Spleen (tissue), 13 donors: ENCODE data around the gene CD200R1. TPM values are rescaled to one million over a fixed set of nuclear protein-coding genes. Genes with fewer than 3 reads are reported as not detected.

Experiments
- DNase-seq: peaks from one replicate; pipeline ENCODE4 v3.0.0-alpha.2; 2020
- H3K27ac ChIP-seq, 8 donors: fragments of 200-600 bp; sonication (generic) in 7 of 8; 1 replicate in 4 of 8; 2 replicates in 4 of 8; pipeline versions ENCODE4 v1.5.0 to v1.8.0; 2016 to 2021; ENCODE audit warnings: inconsistent platforms in 4 of 8, mild to moderate bottlenecking in 4 of 8, moderate library complexity in 1 of 8
- H3K27me3 ChIP-seq, 7 donors: fragments of 200-600 bp; sonication (generic) in 6 of 7; replicated peaks in 1 of 7; 1 replicate in 4 of 7; 2 replicates in 3 of 7; pipeline versions ENCODE4 v1.5.0 to v1.8.0; 2016 to 2021; ENCODE audit warnings: inconsistent platforms in 3 of 7, mild to moderate bottlenecking in 1 of 7
- H3K36me3 ChIP-seq, 6 donors: fragments of 200-600 bp; sonication (generic) in 5 of 6; 1 replicate in 4 of 6; 2 replicates in 2 of 6; pipeline versions ENCODE4 v1.5.0 to v1.8.0; 2016 to 2021; ENCODE audit warnings: inconsistent platforms in 2 of 6
- H3K4me1 ChIP-seq, 6 donors: fragments of 200-600 bp; sonication (generic) in 5 of 6; 1 replicate in 3 of 6; 2 replicates in 3 of 6; pipeline versions ENCODE4 v1.5.0 to v1.8.0; 2016 to 2021; ENCODE audit warnings: inconsistent platforms in 3 of 6
- H3K4me3 ChIP-seq, 8 donors: fragments of 200-600 bp; sonication (generic) in 7 of 8; 1 replicate in 4 of 8; 2 replicates in 4 of 8; pipeline versions ENCODE4 v1.5.0 to v1.8.0; 2016 to 2021; ENCODE audit warnings: inconsistent platforms in 4 of 8, mild to moderate bottlenecking in 4 of 8, moderate library complexity in 2 of 8
- H3K9me3 ChIP-seq, 8 donors: fragments of 200-600 bp; sonication (generic) in 7 of 8; 1 replicate in 4 of 8; 2 replicates in 4 of 8; pipeline versions ENCODE4 v1.5.0 to v1.8.0; 2016 to 2021; ENCODE audit warnings: inconsistent platforms in 4 of 8
- POLR2A ChIP-seq, 3 donors: fragments of 450-650 bp; IDR thresholded peaks; one replicate each; pipeline ENCODE4 v1.5.1; 2017; ENCODE audit warnings: antibody characterized with exemption in 3 of 3, mild to moderate bottlenecking in 1 of 3
- POLR2AphosphoS5 ChIP-seq, 3 donors: sonication (generic); formaldehyde crosslinking; IDR thresholded peaks; one replicate each; pipeline ENCODE4 v1.5.1; 2017; ENCODE audit warnings: antibody characterized with exemption in 3 of 3
- WGBS, 5 donors: extraction: QIAGEN DNeasy Blood & Tissue Kit in 3 of 5; methylation state at CpG; one replicate each; pipeline versions ENCODE4 v1.1.5 to v1.1.7; 2013 to 2018; 5-methylcytosine and 5-hydroxymethylcytosine counted together
- intact Hi-C: fragments of 100-400 bp; cut with DNase I; formaldehyde crosslinking; loops from one replicate; pipeline ENCODE4 v1.15.0; 2023; ENCODE audit warnings: low total_unique reads
- long read RNA-seq, 2 donors: transcript quantifications; one replicate each; lab custom pipeline, GENCODE V29; 2026
- polyA plus RNA-seq, 3 donors: library from polyadenylated mRNA; stranded (reverse); fragments of 200-250 nt; gene quantifications; one replicate each; pipeline ENCODE4 v1.2.1, GENCODE V29; 2013
- total RNA-seq, 7 donors: library from RNA; depleted of rRNA in 3 of 7; stranded (reverse); fragments of >200 nt in 3 of 7; fragmentation: NEBNext Ultra II Directional in 4 of 7; extraction: Animal tissue kit (Norgen Biotek cat#: 25700) in 4 of 7; gene quantifications; one replicate each; pipeline versions ENCODE4 v1.1.0 to v1.2.1, GENCODE V29; 2016 to 2021
- TF ChIP-seq, protein P1 (sequence below), 11 experiments: fragments of 200-600 bp in 7 of 11; fragments of 450-650 bp in 4 of 11; sonication (generic) in 4 of 11; IDR thresholded peaks in 8 of 11; conservative IDR thresholded peaks in 3 of 11; 1 replicate in 7 of 11; 2 replicates in 4 of 11; pipeline versions ENCODE4 v1.4.0 to v1.8.0; 2016 to 2021; ENCODE audit warnings: antibody characterized with exemption in 11 of 11, inconsistent platforms in 4 of 11, mild to moderate bottlenecking in 1 of 11
- donor health status: healthy with polysubstance abuse.
- donor health status: DM: no; HTN: no; CAD: no; lungs with moderate emphysema.
- donor health status: DM: no; HTN: no; CAD: no.
- donor health status: Bipolar disorder and iron deficiency.
- donor health status: healthy.
- donor health status: DM: no; HTN: no; CAD: no.
- donor health status: DM: yes; HTN: yes; CAD: no.

CD200R1 gene, protein sequence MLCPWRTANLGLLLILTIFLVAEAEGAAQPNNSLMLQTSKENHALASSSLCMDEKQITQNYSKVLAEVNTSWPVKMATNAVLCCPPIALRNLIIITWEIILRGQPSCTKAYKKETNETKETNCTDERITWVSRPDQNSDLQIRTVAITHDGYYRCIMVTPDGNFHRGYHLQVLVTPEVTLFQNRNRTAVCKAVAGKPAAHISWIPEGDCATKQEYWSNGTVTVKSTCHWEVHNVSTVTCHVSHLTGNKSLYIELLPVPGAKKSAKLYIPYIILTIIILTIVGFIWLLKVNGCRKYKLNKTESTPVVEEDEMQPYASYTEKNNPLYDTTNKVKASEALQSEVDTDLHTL
- total RNA-seq: 10 to 100 TPM in 5 of 7 donors, 1 to 10 TPM in 2; 9.2 to 14.0 (median 10.9) TPM
- 1 to 10 TPM in 2 of 3 donors, under 1 TPM in 1; 0.91 to 1.4 (median 1.3) TPM for polyA plus RNA-seq
- long read RNA-seq, donor 1, partial matches to known transcripts: 0 of 2 reads
- long read RNA-seq, donor 1, other reads (novel, unspliced or antisense): 0 of 2 reads
- long read RNA-seq, donor 2, partial matches to known transcripts: 0 of 1 reads
- long read RNA-seq, donor 2, other reads (novel, unspliced or antisense): 0 of 1 reads

DNA sequence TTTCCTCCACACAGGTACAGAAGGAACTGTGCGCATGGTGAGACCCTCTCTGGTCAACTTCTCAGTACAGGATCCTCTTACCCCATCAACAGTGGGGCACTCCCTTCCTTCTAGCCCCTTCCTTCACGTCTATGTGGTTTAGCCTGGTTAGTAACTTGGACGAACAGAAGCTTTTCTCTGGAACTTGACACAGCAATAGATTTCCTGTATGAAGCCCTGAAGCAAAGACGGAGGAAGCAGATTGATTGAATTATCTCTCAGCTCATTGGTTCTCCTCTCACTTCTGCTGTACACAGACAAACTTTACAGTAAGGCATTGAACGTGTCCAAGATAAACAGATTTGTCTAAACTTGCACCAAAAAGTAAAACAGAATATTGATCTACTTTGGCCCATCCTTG, at the start of gene CD200R1:
TSS of gene CD200R1 (minus strand) at position 210 of the 400 bp plus-strand sequence. CDS start 246 bp downstream, outside the sequence.
- no peaks in the 10 kb centered on the region for H3K27me3 ChIP-seq
- H3K36me3 ChIP-seq: no peaks in the 10 kb centered on the region
- peaks cover 18 to 94% (median 58%) of the 10 kb centered on the region in 6 donors for H3K4me1 ChIP-seq
- 12 to 25% (median 18%) methylated on average over 5 of the region's 5 CpGs for whole genome bisulfite sequencing, 5 donors
- H3K27ac ChIP-seq: peak within 1 kb of the TSS; percentile 43 to 87 (median 76)
- intact Hi-C loops: loop anchor here (5.0 kb wide), 2 partner anchors 238 to 333 kb away; partner anchors contain the start of gene CCDC80
- no peak for TF ChIP-seq POLR2AphosphoS5 (IDR thresholded peaks at IDR 0.05)
- no peak for TF ChIP-seq POLR2A (IDR thresholded peaks at IDR 0.05)
- TF ChIP-seq, protein P1, sequence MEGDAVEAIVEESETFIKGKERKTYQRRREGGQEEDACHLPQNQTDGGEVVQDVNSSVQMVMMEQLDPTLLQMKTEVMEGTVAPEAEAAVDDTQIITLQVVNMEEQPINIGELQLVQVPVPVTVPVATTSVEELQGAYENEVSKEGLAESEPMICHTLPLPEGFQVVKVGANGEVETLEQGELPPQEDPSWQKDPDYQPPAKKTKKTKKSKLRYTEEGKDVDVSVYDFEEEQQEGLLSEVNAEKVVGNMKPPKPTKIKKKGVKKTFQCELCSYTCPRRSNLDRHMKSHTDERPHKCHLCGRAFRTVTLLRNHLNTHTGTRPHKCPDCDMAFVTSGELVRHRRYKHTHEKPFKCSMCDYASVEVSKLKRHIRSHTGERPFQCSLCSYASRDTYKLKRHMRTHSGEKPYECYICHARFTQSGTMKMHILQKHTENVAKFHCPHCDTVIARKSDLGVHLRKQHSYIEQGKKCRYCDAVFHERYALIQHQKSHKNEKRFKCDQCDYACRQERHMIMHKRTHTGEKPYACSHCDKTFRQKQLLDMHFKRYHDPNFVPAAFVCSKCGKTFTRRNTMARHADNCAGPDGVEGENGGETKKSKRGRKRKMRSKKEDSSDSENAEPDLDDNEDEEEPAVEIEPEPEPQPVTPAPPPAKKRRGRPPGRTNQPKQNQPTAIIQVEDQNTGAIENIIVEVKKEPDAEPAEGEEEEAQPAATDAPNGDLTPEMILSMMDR (IDR thresholded peaks at IDR 0.05 in 8 of 11, conservative IDR thresholded peaks at IDR 0.05 in 3 of 11): no peak
- DNase-seq: no peak
- H3K4me3 ChIP-seq: peak within 1 kb of the TSS; percentile 8 to 66 (median 33)
- H3K9me3 ChIP-seq: no peaks in the 10 kb centered on the region

DNA sequence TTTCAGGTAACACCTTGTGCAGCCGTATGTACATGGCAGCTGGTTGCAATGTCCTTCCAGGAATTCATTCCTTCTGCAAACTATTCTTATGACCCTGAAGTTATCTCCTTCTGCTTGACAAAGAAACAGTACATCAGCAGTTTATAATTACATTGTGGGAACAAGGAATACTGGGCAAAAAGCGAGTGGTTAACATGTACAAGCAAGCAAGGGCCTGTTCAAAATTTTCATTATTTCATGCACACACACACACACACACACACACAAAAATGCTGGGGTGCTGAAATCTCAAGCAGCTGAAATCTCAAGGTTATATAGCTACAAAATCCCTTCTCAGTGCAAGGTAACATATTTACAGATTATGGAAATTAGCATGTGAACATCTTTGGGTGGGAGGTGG, 46.6 kb upstream of the CD200R1 start:
- Histone ChIP-seq H3K27me3 (no peaks in the 10 kb centered on the region), H3K27ac (peak overlapping the region in 1 of 8 donors; percentile 20), H3K36me3 (peaks cover 0 to 10% (median 6%) of the 10 kb centered on the region in 6 donors), H3K9me3 (no peaks in the 10 kb centered on the region), H3K4me1 (peaks cover 23 to 50% (median 31%) of the 10 kb centered on the region in 6 donors), H3K4me3 (no peak overlapping the region)
- 83 to 94% (median 89%) methylated on average over 2 of the region's 2 CpGs for WGBS, 5 donors
- DNase-seq: no peak
- intact Hi-C loops: no loop called here
- no peak for TF ChIP-seq POLR2A (IDR thresholded peaks at IDR 0.05)
- TF ChIP-seq POLR2AphosphoS5 (IDR thresholded peaks at IDR 0.05): no peak
- TF ChIP-seq, protein P1 (IDR thresholded peaks at IDR 0.05 in 8 of 11, conservative IDR thresholded peaks at IDR 0.05 in 3 of 11): no peak

DNA sequence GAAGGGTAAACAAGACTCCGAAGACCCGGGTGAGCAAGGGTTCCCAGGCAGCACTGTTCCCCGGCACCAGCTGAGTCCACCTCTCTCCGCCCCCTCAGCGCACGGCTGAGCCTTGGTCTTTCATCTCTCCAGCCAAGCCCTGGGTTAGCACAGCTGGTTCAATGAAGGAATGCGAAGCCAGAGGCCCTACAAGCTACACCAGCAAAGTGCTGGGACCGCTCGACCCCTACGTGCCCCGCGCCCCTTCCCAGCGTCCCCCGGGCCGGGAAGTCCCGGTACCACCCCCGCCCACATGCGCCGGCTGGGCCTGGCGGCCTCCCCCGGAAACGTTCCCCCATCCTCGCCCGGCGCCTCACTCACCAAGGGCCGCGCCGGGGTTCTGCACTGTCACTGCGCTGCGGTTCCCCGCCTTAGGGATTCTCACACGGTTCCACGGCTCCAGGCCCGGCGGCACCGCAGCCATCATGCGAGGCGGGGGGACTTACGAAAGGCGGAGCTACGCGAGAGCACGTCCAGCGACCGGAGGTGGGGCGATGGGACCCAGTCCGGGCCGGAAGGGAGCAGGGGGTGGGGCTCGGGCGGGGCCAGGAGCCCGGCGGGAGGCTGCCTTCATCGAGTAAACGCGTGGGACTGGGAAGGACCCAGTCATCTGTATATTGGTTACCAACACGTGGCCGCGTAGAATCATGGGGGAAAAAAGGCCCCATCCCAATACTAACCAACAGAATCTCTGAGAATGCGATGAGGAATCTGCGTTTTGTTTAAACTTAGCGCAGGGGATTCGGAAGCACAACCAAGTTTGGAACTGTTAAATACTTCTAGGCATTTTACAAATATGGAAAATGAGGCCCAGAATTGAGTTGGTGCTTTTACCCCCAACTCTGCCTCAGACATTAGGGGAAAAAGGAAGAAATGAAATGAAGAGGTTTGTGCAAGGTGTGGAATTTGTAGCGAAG, 44.6 kb upstream of the CD200R1 start:
- Histone ChIP-seq H3K4me1 (peaks cover 23 to 69% (median 36%) of the 10 kb centered on the region in 6 donors), H3K27ac (peak overlapping the region; percentile 90 to 96 (median 92)), H3K9me3 (no peaks in the 10 kb centered on the region), H3K36me3 (peaks cover 0 to 30% (median 16%) of the 10 kb centered on the region in 6 donors), H3K27me3 (no peaks in the 10 kb centered on the region), H3K4me3 (peak overlapping the region; percentile 73 to 87 (median 78))
- TF ChIP-seq, protein P1 (IDR thresholded peaks at IDR 0.05 in 8 of 11, conservative IDR thresholded peaks at IDR 0.05 in 3 of 11): peak in 1 of 11 experiments; percentile 22
- TF ChIP-seq POLR2A (IDR thresholded peaks at IDR 0.05): no peak
- peak; percentile 91 to 92 (median 92) for TF ChIP-seq POLR2AphosphoS5 (IDR thresholded peaks at IDR 0.05)
- peak; percentile 95 for DNase-seq
- intact Hi-C loops: no loop called here
- 4 to 12% (median 4%) methylated on average over 19 to 63 of the region's 63 CpGs for WGBS, 5 donors
